SHP77 treated with DMSO at 0.1 percent for 48 hours (cell line): ENCODE results near the gene PRR11.
"Not testable (repeated sequence)": the region's sequence is repeated elsewhere in the genome, so short reads cannot be mapped to it uniquely, and the experiment has no call there.

Source experiments
- DNase-seq: peaks from one replicate; lab custom pipeline; 2025; lab: John Stamatoyannopoulos, UW

Gene PRR11

DNA sequence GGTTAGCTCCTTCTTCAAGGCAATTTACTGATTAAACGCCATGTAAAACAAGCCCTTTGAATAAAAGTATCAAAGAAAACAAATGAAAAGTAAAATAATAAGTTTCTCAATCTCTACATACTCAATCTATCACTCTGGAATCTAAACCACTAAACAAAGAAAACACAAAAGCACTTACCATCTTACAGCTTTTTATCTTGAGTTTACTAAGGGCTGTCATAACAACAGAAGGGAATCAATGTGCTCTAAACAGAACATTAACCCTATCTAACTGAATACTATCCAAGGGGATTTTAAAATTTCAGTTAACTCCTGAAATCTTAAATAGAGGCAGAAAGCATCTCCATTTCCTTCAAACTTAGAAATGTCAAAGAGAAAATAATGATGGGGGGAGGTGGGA, 4.0 kb upstream of the PRR11 start:
- no peak for DNase-seq

DNA sequence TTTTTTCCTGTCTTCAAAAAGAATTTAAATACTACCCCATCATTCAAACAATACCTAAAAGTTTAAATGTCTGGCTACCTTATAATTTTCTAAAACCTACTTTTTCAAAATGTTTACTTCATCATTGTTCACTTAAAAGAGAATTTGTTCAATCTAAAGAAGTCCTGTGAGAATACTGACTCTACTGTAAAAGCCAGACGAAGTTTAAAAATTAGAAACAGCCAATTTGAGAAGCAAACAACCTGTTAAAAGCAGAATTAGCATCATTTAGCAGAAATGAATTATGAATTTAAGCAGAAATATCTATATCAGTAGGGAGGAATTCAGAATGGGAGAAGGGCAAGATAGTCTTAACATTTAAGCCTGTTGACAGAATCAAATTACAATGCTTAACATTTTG, 2.6 kb upstream of the PRR11 start:
- no peak for DNase-seq

- DNase-seq = no peak
Observed at GRCh38 chr17:59154292-59154720, 1.2 kb upstream of the PRR11 start.

DNA sequence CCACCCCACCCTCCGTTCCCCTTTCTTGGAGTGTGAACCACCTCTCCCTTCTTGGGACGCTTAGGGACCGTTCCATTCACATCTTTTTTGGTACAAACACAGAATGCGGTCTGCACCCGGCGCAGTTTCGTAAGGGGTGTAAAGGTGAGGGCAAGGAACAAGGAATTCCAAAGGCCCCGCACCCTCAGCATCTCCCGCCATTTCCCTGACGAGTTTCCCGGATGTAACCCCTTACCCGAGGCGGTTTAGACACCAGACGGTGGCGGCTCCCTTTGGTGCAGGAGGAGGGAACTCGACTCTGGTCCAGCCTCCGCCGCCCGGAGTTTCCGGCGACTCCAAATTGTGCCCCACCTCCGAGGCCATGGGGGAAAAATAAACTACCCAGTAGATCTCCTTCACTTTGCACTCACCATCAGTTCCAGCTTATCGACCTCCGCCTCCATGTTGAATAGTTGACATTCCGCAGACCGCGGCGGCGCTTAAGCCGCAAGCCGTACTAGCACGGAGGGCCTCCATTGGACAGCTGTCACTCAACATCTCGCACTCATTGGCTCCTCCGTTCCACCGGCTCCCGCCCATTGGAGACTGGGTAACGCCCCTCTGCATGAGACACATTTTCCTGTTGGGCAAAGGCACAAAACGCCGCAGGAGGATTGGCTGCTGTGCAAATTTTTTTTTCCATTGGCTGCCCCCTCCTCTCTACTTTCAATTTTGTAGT, 666 bp upstream of the PRR11 start, which contains the start of gene SKA2:
TSS of gene SKA2 (minus strand) at position 466 of the 718 bp plus-strand sequence. CDS start at position 443, 23 bp downstream.
- peak; percentile 80 for DNase-seq

DNA sequence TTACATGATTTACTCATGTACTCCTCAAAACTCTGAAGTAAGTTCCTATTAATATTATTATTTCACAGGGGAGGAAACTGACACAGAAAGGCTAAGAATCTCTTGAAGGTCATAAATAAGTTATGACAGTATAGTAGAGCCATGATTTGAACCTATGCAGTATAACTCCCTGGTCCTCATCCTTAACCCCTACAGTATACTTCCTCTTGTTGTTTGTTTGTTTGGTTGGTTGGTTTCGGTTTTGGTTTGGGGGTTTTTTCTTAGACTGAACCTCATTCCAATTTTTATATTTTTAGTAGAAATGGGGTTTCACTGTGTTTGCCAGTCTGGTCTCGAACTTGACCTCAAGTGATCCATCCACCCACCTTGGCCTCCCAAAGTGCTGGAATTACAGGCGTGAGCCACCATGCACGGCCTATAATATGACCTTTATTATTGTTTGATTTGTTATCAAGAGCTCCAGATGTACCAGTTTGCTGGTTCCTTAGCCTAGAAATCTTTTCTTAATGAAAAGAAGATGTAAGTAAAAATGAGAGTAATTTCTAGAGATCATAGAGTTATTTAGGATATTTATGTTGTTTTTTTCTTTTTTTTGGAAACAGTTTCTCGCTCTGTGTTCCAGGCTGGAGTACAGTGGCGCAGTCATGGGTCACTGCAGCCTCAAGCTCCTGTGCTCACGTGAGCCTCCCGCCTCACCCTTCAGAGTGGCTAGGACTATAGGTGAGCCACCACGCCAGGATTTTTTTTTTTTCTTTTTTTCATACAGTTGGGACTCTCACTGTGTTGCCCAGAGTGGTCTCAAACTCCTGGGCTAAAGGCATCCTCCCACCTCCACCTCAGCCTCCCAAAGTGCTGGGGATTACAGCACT, 4.8 kb downstream of the PRR11 start:
- no peak for DNase-seq

- DNase-seq = no peak
Observed at GRCh38 chr17:59161477-59161876, 5.9 kb downstream of the PRR11 start.

GRCh38 chr17:59165933-59166342, 10.4 kb downstream of the PRR11 start:
- no peak for DNase-seq

- no peak for DNase-seq
Observed at GRCh38 chr17:59167571-59168001, 12.0 kb downstream of the PRR11 start.

DNA sequence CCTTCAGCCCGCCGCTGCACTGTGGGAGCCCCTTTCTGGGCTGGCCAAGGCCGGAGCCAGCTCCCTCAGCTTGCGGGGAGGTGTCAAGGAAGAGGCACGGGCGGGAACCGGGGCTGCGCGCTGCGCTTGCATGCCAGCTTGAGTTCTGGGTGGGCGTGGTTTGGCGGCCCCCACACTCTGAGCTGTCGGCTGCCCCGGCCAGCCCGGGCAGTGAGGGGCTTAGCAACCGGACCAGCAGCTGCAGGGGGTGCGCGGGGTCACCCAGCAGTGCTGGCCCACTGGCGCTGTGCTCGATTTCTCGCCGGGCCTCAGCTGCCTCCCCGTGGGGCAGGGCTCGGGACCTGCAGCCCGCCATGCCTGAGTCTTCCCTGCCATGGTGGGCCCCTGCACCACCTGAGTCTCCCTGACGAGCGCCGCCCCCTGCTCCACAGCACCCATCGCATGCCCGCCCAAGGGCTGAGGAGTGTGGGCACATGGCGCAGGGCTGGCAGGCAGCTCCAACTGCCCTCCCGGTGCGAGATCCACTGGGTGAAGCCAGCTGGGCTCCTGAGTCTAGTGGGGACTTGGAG, 17.0 kb downstream of the PRR11 start:
- DNase-seq = no peak

DNA sequence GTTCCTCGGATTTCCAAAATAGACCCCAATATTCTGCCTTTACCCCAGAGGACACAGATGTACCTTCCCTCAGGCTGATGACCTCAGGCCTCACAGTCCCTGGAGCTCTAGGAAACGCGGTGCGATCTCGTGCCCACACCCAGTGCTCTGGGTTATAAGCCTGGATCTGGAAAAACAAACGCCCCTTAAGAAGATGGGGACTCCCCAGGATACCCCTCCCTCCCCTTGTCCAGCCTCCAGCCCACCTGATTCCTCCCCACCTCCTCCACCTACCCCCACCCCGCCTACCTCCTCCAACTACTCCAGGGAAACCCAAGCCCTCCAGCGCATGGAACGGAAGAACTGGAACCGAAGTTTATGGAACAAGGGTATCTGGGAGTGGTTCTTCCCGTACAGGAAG, 19.1 kb downstream of the PRR11 start:
- no peak for DNase-seq

DNA sequence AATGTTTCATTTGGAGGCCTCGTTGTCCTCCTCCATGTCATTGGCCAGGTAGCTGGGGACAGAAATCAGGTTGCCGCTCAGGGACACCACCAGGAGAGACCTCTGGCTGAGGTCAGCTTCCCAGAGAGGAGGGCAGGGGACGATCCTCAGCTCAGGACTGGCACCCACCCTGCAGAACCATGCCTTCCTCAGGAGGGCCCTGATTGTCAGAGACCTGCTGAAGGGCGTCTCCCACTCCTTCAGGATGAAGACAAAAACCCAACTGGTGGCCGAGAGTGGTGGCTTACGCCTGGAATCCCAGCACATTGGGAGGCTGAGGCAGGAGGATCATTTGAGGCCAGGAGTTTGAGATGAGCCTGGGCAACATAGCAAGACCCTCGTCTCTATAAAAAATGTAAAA, 19.5 kb downstream of the PRR11 start:
- no peak for DNase-seq

DNA sequence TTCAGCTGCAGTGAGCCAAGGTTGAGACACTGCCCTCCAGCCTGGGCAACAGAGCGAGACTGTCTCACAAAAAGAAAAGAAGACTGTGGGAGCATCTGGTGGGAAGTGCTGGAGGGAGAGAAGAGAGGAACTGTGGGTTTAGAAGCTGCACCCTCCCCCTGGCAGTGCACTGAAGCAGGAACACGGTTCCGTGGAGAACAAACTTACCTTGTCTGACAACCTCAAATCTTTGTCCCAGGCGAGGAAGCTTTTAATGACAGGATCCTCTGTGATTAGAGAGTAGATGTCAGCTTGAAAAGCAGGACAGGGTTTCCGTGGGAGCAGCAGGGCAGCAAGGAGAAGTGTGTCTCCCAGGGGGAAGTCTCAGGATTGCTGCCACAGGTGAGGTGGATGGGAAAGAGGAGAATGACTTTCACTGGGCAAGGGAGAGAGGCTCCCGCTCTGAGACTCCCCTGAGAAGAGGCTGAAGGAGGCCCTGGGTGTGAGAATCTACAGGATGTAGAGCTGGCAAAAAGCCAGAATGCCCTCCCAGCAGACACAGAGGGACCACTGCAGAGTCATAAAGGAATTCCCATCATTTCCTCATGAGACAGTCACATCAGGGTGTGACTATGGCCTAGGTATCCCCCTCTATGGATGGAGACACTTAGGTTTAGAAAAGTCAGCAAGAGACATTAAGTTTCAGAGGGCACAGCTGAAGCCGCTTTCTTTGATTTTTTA, 22.9 kb downstream of the PRR11 start:
- DNase-seq = no peak

DNA sequence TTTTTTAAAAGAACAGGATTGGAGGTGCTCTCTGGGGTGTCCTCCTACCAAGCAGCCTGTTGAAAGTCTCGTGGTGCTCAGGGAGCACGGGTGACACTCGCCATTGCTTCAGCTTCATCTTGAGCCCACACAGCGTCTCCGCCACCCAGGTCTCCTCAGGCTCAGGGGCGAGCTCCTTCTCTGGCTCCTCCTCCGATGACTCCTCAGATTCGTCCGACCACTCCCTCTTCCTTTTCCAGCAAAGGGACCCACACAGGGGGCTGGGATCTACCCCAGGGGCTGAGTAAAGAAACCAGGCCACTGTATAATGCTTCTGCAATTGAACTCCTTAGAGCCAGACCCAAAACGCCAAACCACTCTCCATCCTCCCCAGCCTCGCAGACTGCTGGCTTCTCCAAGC, 24.1 kb downstream of the PRR11 start:
- not testable (repeated sequence) for DNase-seq

- DNase-seq = no peak
Observed at GRCh38 chr17:59180626-59181025, 25.1 kb downstream of the PRR11 start.

GRCh38 chr17:59181481-59181880, 25.9 kb downstream of the PRR11 start:
- DNase-seq = no peak

GRCh38 chr17:59185997-59186396, 30.5 kb downstream of the PRR11 start:
- DNase-seq = no peak

DNA sequence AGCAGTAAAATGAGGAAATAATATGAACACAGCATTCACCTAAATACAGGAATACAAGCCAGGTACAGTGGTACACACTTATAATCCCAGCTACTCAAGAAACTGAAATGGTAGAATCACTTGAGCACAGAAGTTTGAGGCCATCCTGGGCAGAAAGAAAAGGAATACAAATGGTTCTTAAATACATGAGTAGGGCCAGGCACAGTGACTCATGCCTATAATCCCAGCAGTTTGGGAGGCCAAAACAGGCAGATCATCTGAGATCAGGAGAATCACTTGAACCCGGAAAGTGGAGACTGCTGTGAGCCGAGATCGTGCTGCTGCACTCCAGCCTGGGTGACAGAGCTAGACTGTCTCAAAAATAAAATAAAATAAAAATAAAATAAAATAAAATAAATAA, 31.3 kb downstream of the PRR11 start:
- no peak for DNase-seq

GRCh38 chr17:59190806-59191205, 35.3 kb downstream of the PRR11 start:
- no peak for DNase-seq

DNA sequence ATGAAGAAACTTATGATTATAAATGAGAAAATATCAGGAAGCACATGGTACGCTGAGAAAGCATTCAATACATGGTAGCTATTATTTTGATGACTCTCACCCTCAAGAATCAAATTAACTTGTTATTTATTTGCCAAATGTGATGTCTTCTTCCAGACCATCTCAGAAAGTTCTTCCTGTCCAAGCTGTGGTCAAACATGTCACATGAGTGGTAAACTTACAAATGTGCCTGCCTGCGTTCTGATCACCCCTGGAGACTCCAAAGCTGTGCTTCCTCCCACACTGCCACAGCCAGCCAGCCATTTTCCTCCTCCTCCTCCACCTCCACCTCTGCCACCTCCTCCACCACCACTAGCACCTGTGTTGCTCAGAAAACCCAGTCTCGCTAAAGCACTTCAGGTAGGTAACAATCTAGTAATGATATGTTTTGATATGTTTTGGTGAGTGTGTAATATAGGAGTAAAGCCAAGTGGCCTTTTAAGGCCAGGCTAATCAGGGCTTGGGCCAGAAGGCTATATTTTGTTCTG, 37.9 kb downstream of the PRR11 start:
- no peak for DNase-seq

DNA sequence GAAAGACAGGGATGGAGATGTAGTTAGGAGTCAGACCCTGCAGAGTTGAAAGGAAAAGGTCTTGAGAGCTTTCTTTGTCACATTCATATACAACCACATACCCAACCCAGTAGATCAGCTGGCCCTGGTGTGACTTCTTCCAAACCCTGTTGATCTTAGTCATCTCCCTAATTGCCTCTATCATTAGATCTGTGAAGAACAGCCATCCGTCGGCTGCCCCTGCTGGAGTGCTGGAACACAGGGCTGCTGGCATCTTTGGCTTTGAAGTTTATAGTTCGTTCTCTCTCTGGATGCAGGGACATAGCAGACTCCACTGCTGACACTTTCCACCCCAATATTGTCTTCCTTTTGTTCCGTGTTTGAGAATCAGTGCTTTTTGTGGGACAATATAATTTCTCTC, 43.9 kb downstream of the PRR11 start:
- DNase-seq = no peak

DNA sequence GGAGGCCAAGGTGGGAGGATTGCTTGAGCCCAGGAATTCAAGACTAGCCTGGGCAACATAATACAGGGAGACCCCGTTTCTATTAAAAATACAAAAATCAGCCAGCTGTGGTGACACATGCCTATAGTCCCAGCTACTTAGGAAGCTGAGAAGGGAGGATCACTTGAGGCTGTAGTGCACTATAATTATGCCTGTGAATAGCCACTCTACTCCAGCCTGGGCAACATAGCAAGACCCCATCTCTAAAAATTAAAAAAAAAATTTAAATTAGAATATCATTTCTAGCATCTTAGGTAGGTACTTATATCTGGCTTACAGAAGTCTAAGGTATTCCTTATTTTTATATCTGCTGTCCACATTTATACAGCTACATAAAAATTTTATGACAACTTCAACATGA, 46.8 kb downstream of the PRR11 start:
- no peak for DNase-seq

DNA sequence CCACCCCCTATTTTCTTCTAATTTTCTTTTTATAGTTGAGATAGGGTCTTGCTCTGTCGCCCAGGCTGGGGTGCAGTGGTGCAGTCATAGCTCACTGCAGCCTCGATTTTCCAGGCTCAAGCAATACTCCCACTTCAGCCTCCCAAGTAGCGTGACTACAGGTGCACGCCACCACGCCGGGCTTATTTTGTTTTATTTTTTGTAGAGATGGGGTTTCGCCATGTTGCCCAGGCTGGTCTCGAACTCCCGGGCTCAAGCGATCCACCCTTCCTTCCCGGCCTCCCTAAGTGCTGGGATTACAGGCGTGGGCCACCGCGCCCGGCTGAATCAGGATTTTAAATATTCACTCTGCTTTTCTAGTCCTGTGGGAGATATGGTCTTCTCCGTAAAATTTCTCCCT, 63.8 kb downstream of the PRR11 start:
- no peak for DNase-seq
